Esophagus muscularis mucosa (tissue), 4 donors: Measurements from ENCODE around the gene PEX10. TPM values are rescaled to one million over a fixed set of nuclear protein-coding genes. Genes with fewer than 3 reads are reported as not detected.

Experiments
- total RNA-seq, 4 donors: library from RNA; depleted of rRNA; stranded (reverse); fragments of >200 nt; gene quantifications; one replicate each; pipeline versions ENCODE4 v1.1.0 to v1.2.1, GENCODE V29; 2016

PEX10 gene
- total RNA-seq, 4 donors from 2014 or later: 14.2 to 27.1 (median 20.3) TPM

Other genes with a start within 250 kb of the PEX10 start
- gene FAAP20, start 217.8 kb downstream of the PEX10 start, total RNA-seq: 10 to 100 TPM; 37.9 to 81.7 (median 55.7) TPM
- gene SKI, start 184.2 kb downstream of the PEX10 start, total RNA-seq: 100 to 1,000 TPM in 2 of 4 donors, 10 to 100 TPM in 2; 70.1 to 190 (median 124) TPM
- gene MORN1, start 21.0 kb downstream of the PEX10 start, total RNA-seq: 1 to 10 TPM; 7.0 to 9.8 (median 8.0) TPM
- gene RER1, start 20.7 kb downstream of the PEX10 start, total RNA-seq: 10 to 100 TPM; 47.3 to 67.3 (median 56.4) TPM
- gene PLCH2, start 63.7 kb upstream of the PEX10 start, total RNA-seq: under 1 TPM; 0.06 to 0.42 (median 0.26) TPM
- gene PANK4, start 114.0 kb upstream of the PEX10 start, total RNA-seq: 10 to 100 TPM; 22.5 to 48.9 (median 37.9) TPM
- under 1 TPM in 2 of 4 donors, not detected in 2; 0.19 to 0.33 TPM for gene HES5, start 117.7 kb upstream of the PEX10 start, total RNA-seq
- gene TNFRSF14, start 143.8 kb upstream of the PEX10 start, total RNA-seq: 10 to 100 TPM; 26.2 to 49.2 (median 42.5) TPM
- gene PRXL2B, start 174.2 kb upstream of the PEX10 start, total RNA-seq: 10 to 100 TPM in 3 of 4 donors, 1 to 10 TPM in 1; 7.9 to 18.8 (median 14.8) TPM
- gene MMEL1, start 220.5 kb upstream of the PEX10 start, total RNA-seq: 1 to 10 TPM in 1 of 4 donors, under 1 TPM in 2, not detected in 1; 0.78 to 1.7 (median 0.80) TPM